ENCODE measurements around the gene AUTS2. TPM values are rescaled to one million over a fixed set of nuclear protein-coding genes. Genes with fewer than 3 reads are reported as not detected.

The AUTS2 gene
- total and polyA plus RNA-seq, 9 of the 15 experiments (the other 6 are each of a cell fraction or from before 2014, with no cell fraction given): 0.58 TPM; not detected in 8

DNA sequence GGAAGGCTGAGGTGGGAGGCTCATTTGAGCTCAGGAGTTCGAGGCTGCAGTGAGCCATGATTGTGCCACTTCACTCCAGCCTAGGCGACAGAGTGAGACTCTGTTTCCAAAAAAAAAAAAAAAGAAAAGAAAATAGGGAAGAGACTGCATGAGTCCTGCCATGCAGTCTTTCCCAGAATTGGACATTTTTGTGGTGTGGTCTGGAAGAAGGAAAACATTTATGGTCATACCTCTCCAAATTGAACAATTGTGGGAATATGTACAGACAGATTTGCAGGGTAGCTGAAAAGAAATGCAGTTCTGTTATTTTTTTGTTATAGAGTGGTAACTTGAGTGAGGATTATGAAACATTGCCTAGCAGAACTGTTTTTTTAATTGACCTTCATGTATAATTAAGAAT, 198.1 kb downstream of the AUTS2 start:
- no peak overlapping the region for H2AFZ ChIP-seq (ENCODE audit: low read depth, low read length)
- in situ Hi-C loops (cut with MboI) (no loop called here), intact Hi-C loops (cut with micrococcal nuclease) (no loop called here)
- no peaks in the 10 kb centered on the region for H3K36me3 ChIP-seq (ENCODE audit: control insufficient read depth, insufficient read depth, low read length)
- no peak overlapping the region for H3K9ac ChIP-seq (ENCODE audit: insufficient read depth in 1 of 2, low read depth in 2 of 2, low read length in 2 of 2)
- no peaks in the 10 kb centered on the region for H3K9me3 ChIP-seq (replicated peaks; ENCODE audit: control insufficient read depth, insufficient read depth, low read depth, low read length)
- no peaks in the 10 kb centered on the region for H3K27me3 ChIP-seq (ENCODE audit: control insufficient read depth in 2 of 2, insufficient read depth in 2 of 2, low read length in 2 of 2)
- TF ChIP-seq BACH1 (tag; IDR thresholded peaks at IDR 0.05) (no peak), ZNF324 (CRISPR knock-in tag; IDR thresholded peaks at IDR 0.05) (no peak), DACH1 (IDR thresholded peaks at IDR 0.05; ENCODE audit: partially characterized antibody) (no peak), ZNF274 (IDR thresholded peaks at IDR 0.05; ENCODE audit: borderline replicate concordance, low read depth, low read length) (no peak), ZEB2 (IDR thresholded peaks at IDR 0.05) (no peak), ZNF57 (CRISPR knock-in tag; IDR thresholded peaks at IDR 0.05) (no peak), SRSF7 (optimal IDR thresholded peaks at IDR 0.05; ENCODE audit: low read depth, low read length) (no peak), MAZ (CRISPR knock-in tag; conservative IDR thresholded peaks at IDR 0.05 in 1 of 2, IDR thresholded peaks at IDR 0.05 in 1 of 2) (no peak), SNRNP70 (optimal IDR thresholded peaks at IDR 0.05; ENCODE audit: low read depth, low read length) (no peak), CXXC5 (CRISPR knock-in tag; IDR thresholded peaks at IDR 0.05) (no peak), XRCC5 (IDR thresholded peaks at IDR 0.05; ENCODE audit: low read depth, low read length) (no peak), STAG1 (CRISPR knock-in tag; IDR thresholded peaks at IDR 0.05; ENCODE audit: borderline replicate concordance) (no peak), ASH1L (IDR thresholded peaks at IDR 0.05; ENCODE audit: borderline replicate concordance, low read depth, partially characterized antibody) (no peak), FOXO4 (CRISPR knock-in tag; IDR thresholded peaks at IDR 0.05) (no peak), ZBTB17 (CRISPR knock-in tag; IDR thresholded peaks at IDR 0.05) (no peak), NBN (IDR thresholded peaks at IDR 0.05; ENCODE audit: low read depth) (no peak), ZNF766 (CRISPR knock-in tag; conservative IDR thresholded peaks at IDR 0.05) (no peak)
- TF ChIP-seq, protein P1, sequence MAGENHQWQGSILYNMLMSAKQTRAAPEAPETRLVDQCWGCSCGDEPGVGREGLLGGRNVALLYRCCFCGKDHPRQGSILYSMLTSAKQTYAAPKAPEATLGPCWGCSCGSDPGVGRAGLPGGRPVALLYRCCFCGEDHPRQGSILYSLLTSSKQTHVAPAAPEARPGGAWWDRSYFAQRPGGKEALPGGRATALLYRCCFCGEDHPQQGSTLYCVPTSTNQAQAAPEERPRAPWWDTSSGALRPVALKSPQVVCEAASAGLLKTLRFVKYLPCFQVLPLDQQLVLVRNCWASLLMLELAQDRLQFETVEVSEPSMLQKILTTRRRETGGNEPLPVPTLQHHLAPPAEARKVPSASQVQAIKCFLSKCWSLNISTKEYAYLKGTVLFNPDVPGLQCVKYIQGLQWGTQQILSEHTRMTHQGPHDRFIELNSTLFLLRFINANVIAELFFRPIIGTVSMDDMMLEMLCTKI (IDR thresholded peaks at IDR 0.05; ENCODE audit: partially characterized antibody): no peak
- POLR2A ChIA-PET: no interaction called here
- no peak overlapping the region for H3K4me3 ChIP-seq
- CTCF ChIA-PET (ENCODE audit: low intra/inter-chr PET ratio): no interaction called here
- WGBS (ENCODE audit: insufficient coverage, low coverage, missing lambda C conversion rate): 0% methylated on average over 1 of the region's 2 CpGs
- H3K27ac ChIP-seq (ENCODE audit: extremely low read depth, low read depth, low read length): no peak overlapping the region
- no peaks in the 10 kb centered on the region for H3K79me2 ChIP-seq (ENCODE audit: control insufficient read depth, insufficient read depth, low read length)
- DNase-seq (ENCODE audit: extremely low read depth in 1 of 4, low spot score in 3 of 4) (no peak), ATAC-seq (no peak), FAIRE-seq (no peak)
- H3K9me1 ChIP-seq (ENCODE audit: control insufficient read depth, insufficient read depth, low read length): no peaks in the 10 kb centered on the region
- H3K4me1 ChIP-seq (replicated peaks in 1 of 2; ENCODE audit: control insufficient read depth in 2 of 2, insufficient read depth in 2 of 2, low read length in 2 of 2): no peaks in the 10 kb centered on the region
- no peaks in the 10 kb centered on the region for H4K20me1 ChIP-seq (replicated peaks; ENCODE audit: control insufficient read depth, insufficient read depth, low read length)
- no peak overlapping the region for H3K4me2 ChIP-seq (ENCODE audit: insufficient read depth, low read length)
- no TSS peak for BruUV-seq (replicated peaks)
